Activated B cell treated with CpG ODN at 0.5 μM for 24 hours (primary cell): ENCODE data around the gene FAXDC2. TPM values are rescaled to one million over a fixed set of nuclear protein-coding genes. Genes with fewer than 3 reads are reported as not detected.
"Not testable (repeated sequence)": the region's sequence is repeated elsewhere in the genome, so short reads cannot be mapped to it uniquely, and the experiment has no call there.

Experiments used
- ATAC-seq: fragments of 200-7000 bp; cut with Tn5 transposase; one replicate; pipeline ENCODE4 v1.10.0; 2021; ENCODE audit warnings: low read depth, mild to moderate bottlenecking, moderate library complexity
- CTCF ChIA-PET: fragments of 350-600 bp; sonication (Branson Sonifier 250); formaldehyde crosslinking; loops from one replicate; lab custom pipeline; 2021; ENCODE audit warnings: antibody characterized with exemption; lab: Charles Lee
- POLR2A ChIA-PET: fragments of 350-600 bp; sonication (Branson Sonifier 250); formaldehyde crosslinking; loops from one replicate; lab custom pipeline; 2021; ENCODE audit warnings: antibody characterized with exemption; lab: Charles Lee
- DNase-seq: peaks from one replicate; pipeline ENCODE4 v3.0.0; 2022
- H3K27ac Mint-ChIP-seq: one replicate; pipeline ENCODE4 v1.8.0; 2020; ENCODE audit warnings: mixed read lengths
- H3K27me3 Mint-ChIP-seq: one replicate; pipeline ENCODE4 v1.8.0; 2021; ENCODE audit warnings: mixed read lengths
- H3K36me3 Mint-ChIP-seq: one replicate; pipeline ENCODE4 v1.8.0; 2021; ENCODE audit warnings: low read depth, mixed read lengths
- H3K4me1 Mint-ChIP-seq: one replicate; pipeline ENCODE4 v1.8.0; 2021; ENCODE audit warnings: mixed read lengths
- H3K4me3 Mint-ChIP-seq: one replicate; pipeline ENCODE4 v1.8.0; 2020; ENCODE audit warnings: mild to moderate bottlenecking, mixed read lengths
- H3K9me3 Mint-ChIP-seq: one replicate; pipeline ENCODE4 v1.8.0; 2020; ENCODE audit warnings: mixed read lengths
- intact Hi-C: fragments of 100-400 bp; cut with micrococcal nuclease; formaldehyde crosslinking; loops from one replicate; pipeline ENCODE4 v1.15.1; 2024
- total RNA-seq: library from RNA; stranded (reverse); gene quantifications from 2 replicates; pipeline ENCODE4 v1.2.3, GENCODE V29; 2022
- TF ChIP-seq, protein P1 (sequence below): fragments of 200-600 bp; IDR thresholded peaks from one replicate; pipeline ENCODE4 v1.8.0; 2022; ENCODE audit warnings: antibody characterized with exemption, mild to moderate bottlenecking

Gene FAXDC2
- total RNA-seq, 1 donor from 2014 or later: not detected

DNA sequence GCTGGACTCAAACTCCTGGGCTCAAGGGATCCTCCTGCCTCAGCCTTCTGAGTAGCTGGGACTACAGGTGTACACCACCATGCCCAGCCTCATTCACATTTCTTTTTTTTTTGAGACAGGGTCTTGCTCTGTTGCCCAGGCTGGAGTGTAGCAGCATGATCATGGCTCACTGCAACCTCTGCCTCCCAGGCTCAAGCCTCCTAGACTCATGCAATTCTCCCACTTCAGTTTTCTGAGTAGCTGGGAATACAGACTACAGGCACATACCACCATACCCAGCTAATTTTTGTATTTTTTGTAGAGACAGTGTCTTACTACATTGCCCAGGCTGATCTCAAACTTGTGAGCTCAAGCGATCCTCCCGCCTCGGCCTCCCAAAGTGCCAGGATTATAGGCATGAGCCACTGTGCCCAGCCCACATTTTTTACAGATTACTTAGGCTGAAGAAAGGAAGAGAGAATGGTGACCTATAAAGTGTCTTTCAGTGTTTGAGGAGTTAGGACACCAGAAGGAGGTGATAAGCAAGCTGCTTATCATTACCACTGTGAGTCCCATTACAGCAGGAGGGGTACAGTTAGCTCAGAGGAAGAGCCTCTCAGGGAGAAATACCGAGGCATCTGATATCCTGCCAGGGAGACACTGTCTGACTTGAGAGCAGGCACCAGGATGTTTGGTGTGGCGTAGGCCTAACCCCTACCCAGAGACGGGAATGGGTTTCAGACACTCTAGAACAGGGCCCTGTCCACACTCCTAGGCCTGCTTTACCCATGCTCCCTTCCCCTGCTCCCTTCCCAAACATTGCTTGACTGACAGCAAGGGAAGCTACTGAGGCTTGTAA is 9.7 kb downstream of the FAXDC2 start:
- Mint-ChIP-seq H3K36me3 (no peaks in the 10 kb centered on the region), H3K9me3 (no peaks in the 10 kb centered on the region), H3K4me3 (no peak overlapping the region), H3K27ac (no peak overlapping the region), H3K4me1 (no peaks in the 10 kb centered on the region), H3K27me3 (no peaks in the 10 kb centered on the region)
- ChIA-PET POLR2A (interaction anchor here (1.1 kb wide), 1 partner anchor 17 kb away, joined by 3 read pairs; no protein-coding TSS in a partner anchor), CTCF (no interaction called here)
- intact Hi-C loops: no loop called here
- DNase-seq: no peak
- no peak for ATAC-seq
- TF ChIP-seq, protein P1, sequence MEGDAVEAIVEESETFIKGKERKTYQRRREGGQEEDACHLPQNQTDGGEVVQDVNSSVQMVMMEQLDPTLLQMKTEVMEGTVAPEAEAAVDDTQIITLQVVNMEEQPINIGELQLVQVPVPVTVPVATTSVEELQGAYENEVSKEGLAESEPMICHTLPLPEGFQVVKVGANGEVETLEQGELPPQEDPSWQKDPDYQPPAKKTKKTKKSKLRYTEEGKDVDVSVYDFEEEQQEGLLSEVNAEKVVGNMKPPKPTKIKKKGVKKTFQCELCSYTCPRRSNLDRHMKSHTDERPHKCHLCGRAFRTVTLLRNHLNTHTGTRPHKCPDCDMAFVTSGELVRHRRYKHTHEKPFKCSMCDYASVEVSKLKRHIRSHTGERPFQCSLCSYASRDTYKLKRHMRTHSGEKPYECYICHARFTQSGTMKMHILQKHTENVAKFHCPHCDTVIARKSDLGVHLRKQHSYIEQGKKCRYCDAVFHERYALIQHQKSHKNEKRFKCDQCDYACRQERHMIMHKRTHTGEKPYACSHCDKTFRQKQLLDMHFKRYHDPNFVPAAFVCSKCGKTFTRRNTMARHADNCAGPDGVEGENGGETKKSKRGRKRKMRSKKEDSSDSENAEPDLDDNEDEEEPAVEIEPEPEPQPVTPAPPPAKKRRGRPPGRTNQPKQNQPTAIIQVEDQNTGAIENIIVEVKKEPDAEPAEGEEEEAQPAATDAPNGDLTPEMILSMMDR: no peak

GRCh38 chr5:154837009-154837901 is 13.1 kb downstream of the FAXDC2 start:
- Mint-ChIP-seq H3K4me1 (peaks cover 3% of the 10 kb centered on the region), H3K27ac (no peak overlapping the region), H3K36me3 (no peaks in the 10 kb centered on the region), H3K4me3 (no peak overlapping the region), H3K27me3 (no peaks in the 10 kb centered on the region), H3K9me3 (no peaks in the 10 kb centered on the region)
- ATAC-seq: no peak
- ChIA-PET POLR2A (no interaction called here), CTCF (no interaction called here)
- intact Hi-C loops: no loop called here
- DNase-seq: no peak
- TF ChIP-seq, protein P1: no peak

DNA sequence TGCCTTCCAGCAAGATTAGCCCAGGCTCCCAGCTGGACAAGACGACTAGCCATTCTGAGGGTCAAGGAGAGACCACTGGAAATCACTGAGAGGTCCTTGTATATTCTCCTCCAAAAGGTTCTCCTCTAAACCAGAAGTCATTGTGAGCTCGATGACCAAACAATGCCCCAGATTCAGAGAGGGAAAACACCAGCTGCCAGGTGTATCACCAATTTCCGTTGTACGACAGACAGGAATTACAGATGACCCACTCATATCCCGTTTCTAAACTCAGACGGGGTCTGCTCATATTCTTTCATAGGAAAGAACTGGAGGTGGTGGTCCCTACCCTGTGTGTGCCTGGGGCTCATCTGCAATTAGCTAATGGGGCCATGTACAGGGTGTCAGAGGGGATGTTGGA is 14.2 kb downstream of the FAXDC2 start:
- Mint-ChIP-seq H3K9me3 (no peaks in the 10 kb centered on the region), H3K27me3 (no peaks in the 10 kb centered on the region), H3K27ac (no peak overlapping the region), H3K36me3 (no peaks in the 10 kb centered on the region), H3K4me3 (no peak overlapping the region), H3K4me1 (peaks cover 3% of the 10 kb centered on the region)
- no peak for ATAC-seq
- TF ChIP-seq, protein P1: no peak
- CTCF ChIA-PET: no interaction called here
- DNase-seq: no peak
- POLR2A ChIA-PET: no interaction called here
- intact Hi-C loops: no loop called here

DNA sequence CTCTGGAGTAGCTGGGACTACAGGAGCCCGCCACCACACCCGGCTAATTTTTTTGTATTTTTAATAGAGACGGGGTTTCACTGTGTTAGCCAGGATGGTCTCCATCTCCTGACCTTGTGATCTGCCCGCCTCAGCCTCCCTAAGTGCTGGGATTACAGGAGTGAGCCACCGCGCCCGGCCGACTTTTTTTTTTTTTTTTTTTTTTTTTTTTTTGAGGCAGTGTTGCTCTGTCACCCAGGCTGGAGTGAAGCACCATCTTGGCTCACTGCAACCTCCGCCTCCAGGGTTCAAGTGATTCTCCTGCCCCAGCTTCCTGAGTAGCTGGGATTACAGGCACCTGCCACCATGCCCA is 14.7 kb downstream of the FAXDC2 start:
- H3K27ac Mint-ChIP-seq, ATAC-seq, intact Hi-C loops, H3K4me1 Mint-ChIP-seq, CTCF ChIA-PET, DNase-seq, H3K36me3 Mint-ChIP-seq, H3K9me3 Mint-ChIP-seq, H3K27me3 Mint-ChIP-seq, H3K4me3 Mint-ChIP-seq: not testable (repeated sequence)
- POLR2A ChIA-PET: interaction anchor here (0.6 kb wide), 1 partner anchor 8 kb away, joined by 3 read pairs; no protein-coding TSS in a partner anchor

- intact Hi-C loops: no loop called here
- ChIA-PET CTCF (no interaction called here), POLR2A (no interaction called here)
- Mint-ChIP-seq H3K4me3 (no peak overlapping the region), H3K36me3 (no peaks in the 10 kb centered on the region), H3K27me3 (no peaks in the 10 kb centered on the region), H3K4me1 (peaks cover 13% of the 10 kb centered on the region), H3K9me3 (no peaks in the 10 kb centered on the region), H3K27ac (no peak overlapping the region)
- DNase-seq (no peak), ATAC-seq (no peak)
- TF ChIP-seq, protein P1: no peak
Measured at GRCh38 chr5:154834053-154834452, 16.4 kb downstream of the FAXDC2 start.

- CTCF ChIA-PET, H3K36me3 Mint-ChIP-seq, H3K9me3 Mint-ChIP-seq, ATAC-seq, H3K27me3 Mint-ChIP-seq, DNase-seq, intact Hi-C loops, H3K27ac Mint-ChIP-seq, POLR2A ChIA-PET, H3K4me3 Mint-ChIP-seq: not testable (repeated sequence)
- H3K4me1 Mint-ChIP-seq: peaks cover 13% of the 10 kb centered on the region
Measured at GRCh38 chr5:154832804-154833203, 17.6 kb downstream of the FAXDC2 start.
